Measurements from ENCODE around the gene IBA57. TPM values are rescaled to one million over a fixed set of nuclear protein-coding genes. Genes with fewer than 3 reads are reported as not detected.

The IBA57 gene
- total RNA-seq, 1 donor from 2014 or later: 2.0 TPM

DNA sequence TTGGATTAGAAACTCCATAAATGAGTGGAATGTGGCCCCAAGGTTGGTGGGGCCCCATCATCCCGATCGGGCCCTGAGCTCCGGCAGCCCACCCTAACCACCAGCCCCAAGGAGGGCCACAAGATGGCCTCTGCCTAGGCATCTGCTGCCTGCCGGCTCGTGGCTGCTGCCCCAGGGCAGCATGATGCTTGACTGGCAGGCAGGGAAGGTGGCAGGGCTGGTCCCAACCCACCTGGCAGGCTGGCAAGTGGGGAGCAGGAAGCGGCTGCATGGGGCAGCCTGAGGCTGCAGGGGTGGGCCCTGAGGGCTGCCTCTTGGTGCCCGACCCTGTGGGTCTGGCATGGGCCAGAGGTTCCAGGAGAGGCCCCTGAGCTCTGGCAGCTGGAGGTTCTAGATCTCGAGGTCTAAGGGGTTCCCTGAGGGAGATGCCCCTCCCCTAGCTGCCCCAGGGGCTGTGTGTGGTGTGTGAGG is 16.6 kb upstream of the IBA57 start:
- TF ChIP-seq, protein P1, sequence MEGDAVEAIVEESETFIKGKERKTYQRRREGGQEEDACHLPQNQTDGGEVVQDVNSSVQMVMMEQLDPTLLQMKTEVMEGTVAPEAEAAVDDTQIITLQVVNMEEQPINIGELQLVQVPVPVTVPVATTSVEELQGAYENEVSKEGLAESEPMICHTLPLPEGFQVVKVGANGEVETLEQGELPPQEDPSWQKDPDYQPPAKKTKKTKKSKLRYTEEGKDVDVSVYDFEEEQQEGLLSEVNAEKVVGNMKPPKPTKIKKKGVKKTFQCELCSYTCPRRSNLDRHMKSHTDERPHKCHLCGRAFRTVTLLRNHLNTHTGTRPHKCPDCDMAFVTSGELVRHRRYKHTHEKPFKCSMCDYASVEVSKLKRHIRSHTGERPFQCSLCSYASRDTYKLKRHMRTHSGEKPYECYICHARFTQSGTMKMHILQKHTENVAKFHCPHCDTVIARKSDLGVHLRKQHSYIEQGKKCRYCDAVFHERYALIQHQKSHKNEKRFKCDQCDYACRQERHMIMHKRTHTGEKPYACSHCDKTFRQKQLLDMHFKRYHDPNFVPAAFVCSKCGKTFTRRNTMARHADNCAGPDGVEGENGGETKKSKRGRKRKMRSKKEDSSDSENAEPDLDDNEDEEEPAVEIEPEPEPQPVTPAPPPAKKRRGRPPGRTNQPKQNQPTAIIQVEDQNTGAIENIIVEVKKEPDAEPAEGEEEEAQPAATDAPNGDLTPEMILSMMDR (conservative IDR thresholded peaks at IDR 0.05; ENCODE audit: low read depth, low read length): no peak
- no peak overlapping the region for H3K4me3 ChIP-seq (ENCODE audit: low read depth, low read length)
- no peak for DNase-seq (ENCODE audit: low read depth)

DNA sequence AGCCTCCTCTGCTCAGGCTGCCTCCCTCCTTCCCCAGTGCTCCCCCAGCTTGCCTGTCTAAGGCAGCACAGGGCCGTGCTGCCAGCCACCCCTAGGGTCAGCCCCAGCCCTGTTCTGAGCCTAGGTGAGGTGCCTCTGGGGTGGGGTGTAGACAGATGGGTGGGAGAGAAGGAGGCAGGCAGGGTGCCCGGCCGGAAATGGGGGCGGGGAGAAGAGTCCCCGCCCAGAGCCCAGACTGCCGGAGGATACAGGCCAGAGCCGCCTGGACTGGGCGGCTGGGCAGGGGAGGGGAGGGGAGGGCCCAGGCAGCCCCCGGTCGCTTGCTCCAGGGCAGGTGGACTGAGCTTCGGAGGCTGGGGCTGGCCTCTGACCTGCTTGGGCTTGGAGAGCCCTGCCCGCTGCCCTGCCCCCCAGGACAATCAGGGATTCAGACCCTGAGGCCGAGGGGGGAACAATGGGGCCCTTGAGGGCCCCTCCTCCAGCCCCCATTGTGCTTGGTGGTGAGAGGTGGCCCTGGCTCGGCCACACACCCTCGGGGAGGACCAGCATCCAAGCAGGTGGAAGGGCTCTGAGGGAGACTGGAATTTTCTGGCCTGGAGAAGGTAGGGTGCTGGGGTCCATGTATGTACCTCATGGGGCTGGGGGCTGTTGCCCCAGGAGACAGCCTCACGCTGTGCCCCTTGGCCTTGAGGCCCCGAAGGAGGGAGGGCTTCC is 16.0 kb upstream of the IBA57 start, which contains the start of gene GJC2:
Gene GJC2 (plus strand): TSS at position 525 of the 714 bp plus-strand sequence. CDS start 7,829 bp downstream, outside the sequence.
- no peak for DNase-seq (ENCODE audit: low read depth)
- H3K4me3 ChIP-seq (ENCODE audit: low read depth, low read length): no peak within 1 kb of the TSS
- TF ChIP-seq, protein P1 (conservative IDR thresholded peaks at IDR 0.05; ENCODE audit: low read depth, low read length): no peak

DNA sequence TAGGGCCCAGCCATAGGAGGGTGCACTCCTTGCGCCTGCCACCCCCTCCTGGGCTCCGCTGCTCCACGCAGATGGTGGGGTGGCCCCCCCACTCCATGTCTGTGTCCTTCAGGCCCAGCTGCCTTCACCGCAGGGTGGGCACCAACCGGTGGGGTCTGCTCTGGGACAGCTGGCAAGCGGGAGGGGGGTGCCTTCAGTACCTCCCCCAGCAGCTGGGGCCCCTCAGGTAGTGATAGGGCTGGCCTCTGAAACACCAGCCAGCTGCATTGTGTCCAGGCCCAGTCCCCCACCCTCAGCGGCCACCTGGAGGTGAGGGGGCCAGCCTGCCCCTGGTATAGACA is 15.5 kb upstream of the IBA57 start:
- TF ChIP-seq, protein P1 (conservative IDR thresholded peaks at IDR 0.05; ENCODE audit: low read depth, low read length): no peak
- no peak overlapping the region for H3K4me3 ChIP-seq (ENCODE audit: low read depth, low read length)
- no peak for DNase-seq (ENCODE audit: low read depth)

DNA sequence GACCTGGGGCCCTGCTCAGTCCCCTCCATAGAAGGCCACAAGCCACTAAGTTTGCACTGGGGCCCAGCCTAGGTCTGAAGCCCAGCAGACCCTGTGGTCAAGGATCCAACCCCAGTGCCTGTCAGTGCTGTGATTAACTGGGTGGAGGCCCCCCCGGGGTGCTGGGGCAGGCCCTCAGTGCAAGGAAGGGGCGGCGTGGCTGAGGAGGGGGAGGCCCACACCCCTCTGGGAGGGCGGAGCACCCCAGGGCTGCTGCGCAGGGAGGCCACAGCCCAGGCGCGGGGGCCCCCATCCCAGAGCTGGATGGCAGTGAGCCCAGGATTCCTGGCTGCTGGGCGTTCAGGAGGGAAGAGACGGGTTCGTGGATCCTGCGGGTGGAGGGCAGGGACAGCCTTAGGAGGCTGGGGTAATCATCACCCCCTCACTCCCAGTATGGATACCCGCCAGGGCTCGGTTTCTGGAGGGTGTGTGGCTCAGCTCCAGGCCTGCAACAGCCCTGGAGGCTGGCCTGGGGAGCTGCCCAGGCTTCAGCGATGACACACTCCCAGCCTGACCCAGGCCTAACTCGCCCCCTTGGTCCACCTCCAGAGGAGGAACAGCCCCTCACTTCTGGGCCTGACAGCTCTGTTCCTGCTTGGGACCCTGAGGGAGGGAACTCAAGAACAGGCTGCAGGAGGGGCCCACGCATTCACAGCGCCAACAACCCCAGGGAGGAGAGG is 15.0 kb upstream of the IBA57 start:
- H3K4me3 ChIP-seq (ENCODE audit: low read depth, low read length): no peak overlapping the region
- TF ChIP-seq, protein P1 (conservative IDR thresholded peaks at IDR 0.05; ENCODE audit: low read depth, low read length): no peak
- DNase-seq (ENCODE audit: low read depth): no peak

DNA sequence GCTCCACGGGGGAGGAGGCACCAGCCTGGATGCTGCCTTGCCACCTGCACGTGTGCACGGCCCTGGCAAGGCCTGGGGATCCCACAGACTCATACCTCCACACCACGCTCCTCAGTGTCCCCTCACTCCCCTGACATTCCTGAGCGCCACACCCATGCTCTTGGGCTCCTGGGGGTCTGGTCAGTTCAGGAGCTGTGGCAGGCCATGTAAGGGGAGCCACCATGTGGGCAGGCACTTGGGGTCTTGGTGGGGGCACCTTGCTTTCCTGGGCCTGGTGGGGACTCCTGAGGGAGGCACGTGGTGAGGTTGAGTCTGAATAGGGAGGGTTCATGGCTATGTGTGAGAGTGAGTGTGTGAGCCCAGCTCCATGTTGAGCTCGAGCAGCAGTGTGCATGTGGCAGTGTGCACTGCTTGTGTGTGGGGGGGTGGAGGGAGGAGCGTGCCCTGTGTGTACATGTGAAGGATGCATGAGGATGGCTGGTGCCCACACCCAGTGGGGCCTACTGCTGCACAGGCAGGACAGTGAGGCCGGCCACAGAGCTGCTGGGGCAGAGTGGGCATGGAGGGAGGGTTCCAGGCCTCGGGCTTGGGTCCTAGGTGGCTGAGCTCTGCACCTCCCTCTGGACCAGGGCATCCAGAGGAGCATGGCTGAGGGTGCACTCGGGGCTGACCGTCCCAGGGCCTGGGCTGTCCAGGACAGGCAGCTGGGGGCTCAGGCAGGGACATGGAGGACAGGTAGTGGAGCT is 14.3 kb upstream of the IBA57 start:
- no peak for DNase-seq (ENCODE audit: low read depth)
- H3K4me3 ChIP-seq (ENCODE audit: low read depth, low read length): no peak overlapping the region

DNA sequence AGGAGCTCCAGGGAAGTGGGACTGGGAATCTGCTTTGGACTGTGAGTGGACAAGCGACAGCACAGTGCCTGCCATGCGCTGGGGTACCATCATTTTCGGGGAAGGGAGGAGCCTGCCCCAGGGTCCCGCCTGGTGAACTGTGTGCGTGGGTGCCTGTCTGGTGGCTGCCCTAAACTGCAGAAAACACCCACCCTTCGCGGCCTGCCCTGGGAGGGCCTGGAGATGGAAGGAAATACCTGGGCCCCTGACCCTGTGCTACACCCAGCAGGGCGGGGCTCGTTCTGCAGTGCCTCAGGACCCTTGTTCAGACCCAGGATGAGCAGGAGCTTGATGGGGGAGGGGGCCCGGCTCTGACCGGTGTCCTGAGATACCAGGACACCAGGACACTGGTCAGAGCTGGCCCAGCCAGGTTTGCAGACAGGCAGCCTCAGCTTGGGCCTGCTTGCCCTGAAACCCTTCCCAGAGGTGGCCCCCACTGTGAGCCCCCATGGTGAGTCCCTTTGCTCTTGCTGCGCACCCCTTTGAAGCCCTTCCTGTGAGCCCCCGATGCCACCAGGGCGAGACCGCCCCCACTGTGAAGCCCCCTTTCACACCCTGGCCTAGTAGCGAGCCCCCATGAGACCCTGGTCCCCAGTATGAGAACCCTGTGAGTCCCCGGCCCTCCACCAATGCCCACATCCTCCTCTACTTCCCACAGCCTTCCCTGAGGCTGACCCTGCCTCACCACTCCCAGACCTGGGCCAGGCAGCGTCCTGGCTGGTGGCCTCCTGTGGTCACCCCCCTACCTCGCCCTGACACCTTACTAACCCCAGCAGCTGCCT is 13.3 kb upstream of the IBA57 start:
- DNase-seq (ENCODE audit: low read depth): no peak
- TF ChIP-seq, protein P1 (conservative IDR thresholded peaks at IDR 0.05; ENCODE audit: low read depth, low read length): no peak
- H3K4me3 ChIP-seq (ENCODE audit: low read depth, low read length): no peak overlapping the region

More for the DNA sequence above, 14.3 kb upstream of the IBA57 start:
- TF ChIP-seq, protein P1 (conservative IDR thresholded peaks at IDR 0.05; ENCODE audit: low read depth, low read length): no peak

Data from epithelial cell of proximal tubule (primary cell).